ENCODE data around the gene HSD3B2.

HSD3B2 gene

DNA sequence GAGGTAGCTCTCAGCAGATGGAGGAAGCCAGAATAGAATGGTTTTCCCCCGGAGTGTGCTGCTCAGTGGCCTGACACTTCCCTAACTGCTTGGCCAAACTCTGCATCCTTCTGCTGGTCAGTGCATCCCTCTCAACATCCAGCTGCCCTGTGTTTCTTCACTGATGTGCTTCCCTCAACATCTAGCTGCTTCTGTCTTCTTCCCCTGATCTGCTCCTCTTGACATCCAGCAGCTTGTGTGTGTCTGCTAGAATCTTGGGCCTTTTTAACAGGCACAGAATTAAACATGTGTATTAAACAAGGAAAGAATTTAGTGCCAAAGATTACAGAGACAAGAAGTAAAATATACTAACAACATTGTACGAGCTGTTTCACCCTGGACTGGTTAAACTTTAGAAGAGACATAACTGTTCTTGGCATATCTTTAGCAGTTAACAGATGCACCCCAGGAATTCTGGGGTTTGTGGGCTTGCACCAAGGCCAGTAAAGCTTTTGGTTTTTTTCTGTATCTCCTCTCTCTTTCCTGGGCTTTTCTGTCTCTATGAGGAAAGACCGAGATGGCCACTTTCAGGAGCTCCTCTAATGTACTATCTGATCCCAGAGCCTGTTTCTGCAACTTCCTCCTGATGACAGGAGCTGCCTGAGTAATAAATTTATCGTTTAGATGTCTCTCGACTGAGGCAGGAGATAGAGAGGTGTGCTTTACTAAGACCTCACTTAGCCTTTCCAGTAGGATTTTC, 57.3 kb downstream of the HSD3B2 start:
- DNase-seq (ENCODE audit: low read depth): no peak
- TF ChIP-seq CTCF (conservative IDR thresholded peaks at IDR 0.05; ENCODE audit: low read depth, low read length): no peak
- H3K4me3 ChIP-seq (ENCODE audit: low read depth, low read length): no peak overlapping the region
